Activated CD4-positive, CD25-positive, alpha-beta regulatory T cell treated with anti-CD3 and anti-CD28 coated beads, Interleukin-2, amount 50 U/mL, for 72 hours (primary cell): ENCODE measurements around the gene AP4S1.
"Not testable (repeated sequence)": the region's sequence is repeated elsewhere in the genome, so short reads cannot be mapped to it uniquely, and the experiment has no call there.

Source experiments
- DNase-seq: peaks from one replicate; pipeline ENCODE4 v3.0.0; 2021

AP4S1 gene

DNA sequence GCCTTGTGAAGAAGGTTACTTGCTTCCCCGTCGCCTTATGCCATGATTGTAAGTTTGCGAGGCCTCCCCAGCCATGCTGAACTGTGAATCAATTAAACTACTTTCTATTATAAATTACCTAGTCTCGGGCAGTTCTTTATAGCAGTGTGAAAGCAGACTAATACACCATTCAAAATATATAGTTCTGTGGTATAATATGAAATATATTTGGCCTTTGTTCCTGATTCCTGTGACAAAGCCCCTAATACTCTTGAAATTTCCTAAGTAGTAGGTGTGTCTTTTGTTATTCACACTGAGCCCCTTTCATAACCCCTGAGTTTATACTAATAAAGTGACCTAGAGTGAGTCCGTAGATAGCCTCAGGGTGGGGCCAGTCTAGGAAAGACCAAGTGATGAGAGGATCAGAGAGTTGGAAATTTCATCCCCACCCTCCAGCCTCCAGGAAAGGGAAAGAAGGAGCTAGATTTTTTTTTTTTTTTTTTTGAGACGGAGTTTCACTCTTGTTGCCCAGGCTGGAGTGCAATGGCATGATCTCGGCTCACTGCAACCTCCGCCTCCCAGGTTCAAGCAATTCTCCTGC lies 20.1 kb downstream of the AP4S1 start:
- no peak for DNase-seq

DNA sequence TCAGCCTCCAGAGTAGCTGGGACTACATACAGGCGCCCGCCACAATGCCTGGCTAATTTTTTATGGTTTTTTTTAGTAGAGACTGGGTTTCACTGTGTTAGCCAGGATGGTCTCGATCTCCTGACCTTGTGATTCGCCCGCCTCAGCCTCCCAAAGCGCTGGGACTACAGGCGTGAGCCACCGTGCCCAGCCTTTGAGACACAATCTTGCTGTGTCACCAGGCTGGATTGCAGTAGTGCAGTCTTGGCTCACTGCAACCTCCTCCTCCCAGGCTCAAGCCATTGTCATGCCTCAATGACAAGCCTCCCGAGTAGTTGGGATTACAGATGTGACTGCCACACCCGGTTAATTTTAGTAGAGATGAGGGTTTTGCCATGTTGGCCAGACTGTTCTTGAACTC lies 22.1 kb downstream of the AP4S1 start:
- DNase-seq: no peak

DNA sequence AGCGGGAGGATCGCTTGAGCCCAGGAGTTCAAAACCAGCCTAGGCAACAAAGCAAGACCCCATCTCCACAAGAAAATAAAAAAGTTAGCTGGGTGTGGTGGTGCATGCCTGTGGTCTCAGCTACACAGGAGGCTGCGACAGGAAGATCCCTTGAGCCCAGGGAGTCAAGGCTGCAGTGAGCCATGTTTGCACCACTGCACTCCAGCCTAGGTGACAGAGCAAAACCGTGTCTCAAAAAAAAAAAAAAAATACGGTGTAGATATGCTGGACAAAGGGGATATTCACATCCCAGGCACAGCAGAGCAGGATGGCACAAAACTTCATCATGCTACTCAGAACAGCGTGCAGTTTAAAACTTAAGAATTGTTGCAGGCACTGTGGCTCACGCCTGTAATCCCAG lies 25.6 kb downstream of the AP4S1 start:
- no peak for DNase-seq

DNA sequence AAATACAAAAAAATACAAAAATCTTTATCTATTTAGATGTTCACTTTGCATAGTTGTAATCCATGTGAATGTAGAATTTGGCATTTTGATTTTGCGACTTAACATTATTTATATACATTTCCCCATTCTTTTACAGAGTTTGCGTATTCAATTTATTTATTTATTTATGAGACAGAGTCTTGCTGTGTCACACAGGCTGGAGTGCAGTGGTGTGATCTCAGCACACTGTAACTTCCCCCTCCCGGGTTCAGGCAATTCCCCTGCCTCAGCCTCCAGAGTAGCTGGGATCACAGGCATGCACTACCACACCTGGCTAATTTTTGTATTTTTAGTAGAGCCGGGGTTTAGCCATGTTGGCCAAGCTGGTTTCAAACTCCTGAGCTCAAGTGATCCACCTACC lies 26.1 kb downstream of the AP4S1 start:
- DNase-seq: no peak

DNA sequence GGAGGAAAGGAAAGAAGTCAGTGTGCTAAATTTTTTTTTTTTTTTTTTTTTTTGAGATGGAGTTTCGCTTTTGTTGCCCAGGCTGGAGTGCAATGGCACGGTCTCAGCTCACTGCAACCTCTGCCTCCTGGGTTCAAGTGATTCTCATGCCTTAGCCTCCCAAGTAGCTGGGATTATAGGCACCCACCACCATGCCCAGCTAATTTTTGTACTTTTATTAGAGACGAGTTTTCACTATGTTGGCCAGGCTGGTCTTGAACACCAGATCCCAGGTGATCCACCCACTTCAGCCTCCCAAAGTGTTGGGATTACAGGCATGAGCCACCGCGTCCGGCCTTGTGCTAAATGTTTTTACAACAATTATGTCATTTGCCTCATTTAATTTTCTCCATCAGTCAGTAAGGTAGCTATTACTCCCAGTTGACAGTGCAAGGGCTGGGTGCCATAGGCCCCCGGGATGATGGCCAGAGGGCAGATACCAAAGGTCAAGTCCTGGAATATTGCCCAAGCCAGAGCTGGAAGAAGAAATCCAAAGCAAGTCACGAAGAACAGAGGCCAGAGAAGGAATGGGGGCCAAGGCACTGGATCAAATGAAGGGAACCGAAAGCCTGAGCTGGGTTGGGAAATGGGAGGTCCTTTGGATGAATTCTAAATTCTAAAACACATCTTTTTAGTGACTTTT lies 27.6 kb downstream of the AP4S1 start:
- not testable (repeated sequence) for DNase-seq

DNA sequence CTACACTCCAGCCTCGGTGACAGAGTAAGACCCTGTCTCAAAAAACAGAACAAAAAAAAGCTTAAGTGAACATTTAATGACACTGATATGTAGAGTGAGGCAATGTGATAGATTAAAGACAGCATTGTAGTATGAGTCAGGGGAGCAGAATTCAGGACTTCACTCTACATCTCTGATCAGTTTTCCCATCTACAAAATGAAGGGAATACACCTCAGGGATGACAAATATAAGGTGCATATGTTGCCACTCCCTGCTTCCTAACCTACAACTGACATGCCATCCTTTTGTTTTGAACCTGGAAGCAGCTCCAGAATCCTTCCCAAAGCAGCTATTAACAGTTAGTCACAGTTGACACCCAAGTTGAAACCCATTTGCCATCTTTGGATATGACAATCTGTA lies 31.6 kb downstream of the AP4S1 start:
- no peak for DNase-seq

DNA sequence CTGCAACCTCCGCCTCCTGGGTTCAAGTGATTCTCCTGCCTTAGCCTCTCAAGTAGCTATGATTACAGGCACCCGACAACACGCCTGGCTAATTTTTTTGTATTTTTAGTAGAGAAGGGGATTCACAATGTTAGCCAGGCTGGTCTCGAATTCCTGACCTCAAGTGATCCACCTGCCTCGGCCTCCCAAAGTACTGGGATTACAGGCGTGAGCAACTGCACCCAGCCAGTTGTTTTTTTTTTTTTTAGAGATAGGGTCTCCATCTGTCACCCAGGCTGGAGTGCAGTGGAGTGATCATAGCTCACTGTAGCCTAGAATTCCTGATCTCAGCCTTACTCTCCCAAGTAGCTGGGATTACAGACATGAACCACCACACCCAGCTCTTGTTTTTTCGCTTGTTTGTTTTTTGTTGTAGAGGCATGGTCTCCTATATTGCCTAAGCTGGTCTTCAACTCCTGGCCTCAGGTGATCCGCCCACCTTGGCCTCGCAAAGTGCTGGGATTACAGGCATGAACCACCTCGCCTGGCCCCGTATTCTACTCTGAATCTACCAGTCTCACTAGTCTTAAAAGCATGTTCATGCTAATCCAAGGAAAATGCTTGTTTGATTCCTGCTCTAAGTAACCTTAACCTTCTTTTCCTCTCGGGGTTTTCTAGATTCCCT lies 32.4 kb downstream of the AP4S1 start:
- no peak for DNase-seq

DNA sequence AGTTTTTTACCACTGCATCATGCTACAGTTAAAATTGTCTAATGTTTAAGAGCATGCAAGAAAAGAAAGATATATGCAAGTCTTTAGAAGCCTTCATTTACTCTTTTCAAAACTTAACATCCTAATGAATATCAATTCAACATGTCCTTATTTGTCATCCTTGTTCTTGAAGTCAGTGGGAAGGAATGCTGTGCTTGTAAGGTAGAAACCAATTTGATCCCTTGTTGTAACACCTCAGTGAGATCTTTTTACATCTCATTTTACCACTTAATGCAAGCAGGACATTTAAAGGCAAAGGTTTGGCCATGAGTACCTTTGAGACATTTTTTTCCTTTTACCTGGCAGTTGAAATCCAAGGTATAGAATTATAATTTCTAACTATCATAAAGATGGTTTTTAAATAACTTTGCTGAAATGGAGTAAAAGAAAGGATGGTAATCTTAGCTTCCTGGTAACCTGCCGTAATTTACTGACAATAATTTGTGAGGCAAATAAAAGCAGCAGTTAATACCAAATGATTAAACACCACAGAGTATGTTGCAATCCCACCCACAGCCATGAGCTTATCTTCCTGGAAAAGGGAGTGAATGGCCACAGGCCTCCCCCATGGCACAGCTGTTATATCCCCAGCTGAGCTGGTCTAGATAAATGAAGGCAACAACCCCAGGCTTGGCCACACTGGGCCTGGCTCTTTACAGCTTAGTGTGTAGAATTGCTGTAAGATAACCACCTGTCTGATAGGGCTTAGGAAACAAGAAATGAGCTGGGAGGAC lies 33.9 kb downstream of the AP4S1 start:
- no peak for DNase-seq

DNA sequence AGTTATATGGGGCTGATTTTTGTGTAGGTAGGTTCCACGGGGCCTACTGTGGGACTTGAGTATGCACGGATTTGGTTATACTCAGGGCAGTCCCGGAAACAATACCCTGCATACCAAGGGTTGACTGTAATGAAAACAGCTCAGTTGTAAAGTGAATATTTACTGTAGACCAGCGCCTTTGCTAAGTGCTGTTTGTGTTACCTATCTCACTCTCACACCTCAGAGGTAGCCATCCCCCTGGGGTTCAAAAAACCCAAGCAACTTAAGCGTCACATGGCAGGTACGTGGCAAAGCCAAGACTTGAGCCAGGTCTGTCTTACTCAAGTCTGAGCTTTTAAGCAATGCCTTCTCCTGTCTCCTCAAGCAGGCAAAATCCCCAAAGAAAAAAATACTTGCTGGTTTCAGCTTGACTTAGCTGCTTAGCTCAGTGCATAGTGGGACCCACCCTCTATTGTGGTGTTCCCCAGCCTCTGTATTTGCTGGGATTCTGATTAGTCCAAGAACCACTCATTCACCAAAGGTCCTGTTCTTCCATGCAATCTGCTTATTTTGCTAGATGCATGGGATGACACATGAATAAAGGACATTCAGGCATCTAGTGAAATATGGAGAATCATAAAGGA lies 34.9 kb downstream of the AP4S1 start:
- DNase-seq: no peak

DNA sequence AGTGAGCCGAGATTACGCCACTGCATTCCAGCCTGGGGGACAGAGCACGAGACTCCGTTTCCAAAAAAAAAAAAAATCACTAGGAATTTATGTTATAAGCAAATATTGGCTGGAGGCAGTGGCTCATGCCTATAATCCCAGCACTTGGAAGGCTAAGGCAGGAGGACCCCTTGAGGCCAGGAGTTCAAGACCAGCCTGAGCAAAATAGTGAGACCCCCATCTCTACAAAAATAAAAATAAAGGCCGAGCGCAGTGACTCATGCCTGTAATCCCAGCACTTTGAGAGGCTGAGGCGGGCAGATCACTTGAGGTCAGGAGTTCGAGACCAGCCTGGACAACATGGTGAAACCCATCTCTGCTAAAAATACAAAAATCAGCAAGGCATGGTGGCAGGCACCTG lies 37.5 kb downstream of the AP4S1 start:
- DNase-seq: not testable (repeated sequence)

DNA sequence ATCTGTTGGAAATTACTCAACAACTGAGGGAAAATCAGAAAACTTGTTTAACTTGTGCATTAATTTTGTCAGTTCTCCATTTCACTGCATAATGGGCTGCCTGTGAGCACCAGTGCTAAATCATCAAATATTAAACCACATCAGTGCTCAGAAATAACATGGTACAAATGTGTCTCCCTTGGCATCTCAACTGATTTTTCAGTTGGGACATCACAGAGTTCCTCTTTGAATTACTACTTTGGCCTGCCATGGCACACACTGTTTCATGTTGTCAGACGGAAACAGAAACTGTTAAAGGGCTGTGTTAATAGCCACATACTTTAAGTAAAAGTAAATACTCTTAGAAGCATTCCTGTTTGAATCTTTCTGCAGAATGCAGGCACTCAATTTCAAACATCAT lies 42.8 kb downstream of the AP4S1 start:
- no peak for DNase-seq

DNA sequence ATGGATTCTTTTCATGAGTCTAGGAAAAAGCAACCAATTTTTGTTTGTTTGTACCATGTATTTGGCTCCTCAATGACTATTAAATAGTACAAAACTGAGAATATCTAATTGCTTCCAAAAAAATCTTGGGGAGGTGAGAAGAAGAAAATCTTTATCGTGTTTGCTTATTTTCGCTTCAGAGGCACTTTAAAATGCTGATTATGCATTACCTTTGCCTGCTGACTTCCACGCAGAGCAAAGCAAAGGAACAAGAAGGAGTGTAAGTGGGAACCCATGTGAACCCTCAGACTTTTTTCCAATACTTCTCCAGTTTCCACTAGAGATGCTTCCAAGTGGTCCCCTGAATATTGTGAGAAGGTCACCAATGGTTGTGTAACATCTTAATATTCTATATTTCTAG lies 43.9 kb downstream of the AP4S1 start:
- DNase-seq: no peak

DNA sequence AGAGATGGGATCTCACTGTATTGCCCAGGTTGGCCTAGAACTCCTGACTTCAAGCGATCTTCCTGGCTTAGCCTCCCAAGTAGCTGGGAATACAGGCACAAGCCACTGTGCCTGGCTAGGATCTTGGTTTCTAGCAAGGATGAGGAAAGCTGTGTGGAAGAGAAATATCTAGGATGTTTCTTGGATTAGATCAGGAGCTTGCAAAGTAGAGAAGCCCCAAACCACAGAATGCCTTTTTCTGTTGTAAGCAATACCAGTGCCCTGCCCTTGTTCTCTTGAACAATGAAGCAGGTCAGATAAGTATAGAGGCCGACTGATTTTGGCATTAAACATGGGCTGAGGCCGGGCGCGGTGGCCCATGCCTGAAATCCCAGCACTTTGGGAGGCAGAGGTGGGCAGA lies 45.0 kb downstream of the AP4S1 start:
- no peak for DNase-seq

DNA sequence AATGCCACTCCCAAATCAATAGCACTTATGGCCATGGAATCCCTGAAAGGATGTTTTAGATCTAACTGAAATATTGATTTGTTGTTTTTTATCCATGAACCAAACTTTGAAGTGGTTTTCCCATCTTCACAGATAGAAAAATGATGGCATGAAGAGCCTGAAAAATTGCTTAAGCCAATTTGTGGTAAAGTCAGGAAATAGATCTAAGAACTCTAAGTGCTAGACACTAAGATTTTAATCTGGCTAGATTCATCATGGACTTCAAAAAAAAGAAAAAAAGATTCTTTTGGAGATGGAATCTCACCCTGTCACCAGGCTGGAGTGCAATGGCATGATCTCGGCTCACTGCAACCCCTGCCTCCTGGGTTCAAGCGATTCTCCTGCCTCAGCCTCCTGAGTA lies 45.7 kb downstream of the AP4S1 start:
- DNase-seq: no peak

DNA sequence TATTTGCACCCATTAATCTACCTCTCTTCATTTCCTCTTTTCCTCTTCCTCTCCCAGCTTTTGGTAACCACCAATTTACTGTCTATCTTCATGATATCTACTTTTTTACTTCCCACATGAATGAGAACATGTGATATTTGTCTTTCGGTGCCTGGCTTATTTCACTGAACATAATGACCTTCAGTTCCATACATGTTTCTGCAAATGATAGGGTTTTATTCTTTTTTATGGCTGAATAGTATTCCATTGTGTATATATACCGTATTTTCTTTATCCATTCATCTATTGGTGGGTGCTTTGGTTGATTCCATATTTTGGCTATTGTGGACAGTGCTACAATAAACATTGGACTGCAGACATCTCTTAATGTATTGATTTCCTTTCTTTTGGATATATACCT lies 49.7 kb downstream of the AP4S1 start:
- no peak for DNase-seq

DNA sequence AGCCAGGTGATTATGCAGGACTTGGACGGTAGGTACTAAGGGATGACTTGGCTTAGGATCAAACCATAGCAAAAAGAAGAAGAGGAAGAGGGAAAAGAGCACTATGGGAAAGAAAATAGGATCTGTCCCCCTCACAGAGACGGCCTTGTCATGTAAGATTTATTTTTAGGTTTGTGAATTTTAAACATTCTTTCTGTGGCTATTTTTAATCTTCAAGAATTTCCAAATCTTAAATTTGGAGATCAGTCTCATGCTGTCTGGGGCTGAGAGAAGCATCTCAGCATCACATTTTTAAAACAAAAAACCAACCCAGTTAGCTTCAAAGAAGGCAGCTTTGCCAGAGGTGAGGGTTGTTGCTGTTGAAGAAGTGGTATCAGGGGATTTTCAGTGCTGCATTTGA lies 53.3 kb downstream of the AP4S1 start:
- no peak for DNase-seq

DNA sequence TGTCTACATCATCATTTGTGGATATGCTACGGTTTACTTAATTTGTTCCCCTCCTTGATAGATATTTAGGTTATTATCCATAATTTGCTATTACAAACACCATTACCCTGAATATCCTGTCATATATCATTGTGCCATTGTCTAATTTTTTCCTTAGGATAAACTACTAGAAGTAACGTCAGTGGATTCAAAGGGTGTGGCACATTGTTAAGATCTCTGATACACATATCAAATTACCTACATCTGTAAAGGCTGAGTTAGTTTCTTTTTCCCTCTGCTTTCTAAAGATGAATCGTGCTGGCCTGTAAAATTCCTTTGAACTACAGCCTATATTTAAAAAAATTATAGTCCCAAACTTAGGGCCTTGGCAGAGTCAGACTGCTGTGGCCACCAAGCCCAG lies 54.6 kb downstream of the AP4S1 start:
- no peak for DNase-seq

DNA sequence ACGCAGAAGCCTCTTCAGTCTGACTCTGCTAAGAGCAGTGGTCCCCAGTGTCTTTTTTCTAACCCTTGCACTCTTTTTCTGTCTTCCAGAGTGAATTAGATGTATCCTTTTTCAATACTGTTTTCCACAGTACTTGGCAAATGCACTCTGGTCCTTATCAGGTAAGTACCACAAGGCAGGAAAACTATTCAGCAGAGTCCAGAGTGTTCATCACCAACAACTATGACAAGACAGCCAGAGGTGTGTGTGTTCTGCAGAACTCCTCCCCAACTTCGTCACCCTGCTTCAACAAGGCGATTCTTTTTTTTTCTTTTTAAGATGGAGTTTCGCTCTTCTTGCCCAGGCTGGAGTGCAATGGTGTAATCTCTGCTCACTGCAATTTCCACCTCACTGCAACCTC lies 55.0 kb downstream of the AP4S1 start:
- no peak for DNase-seq

DNA sequence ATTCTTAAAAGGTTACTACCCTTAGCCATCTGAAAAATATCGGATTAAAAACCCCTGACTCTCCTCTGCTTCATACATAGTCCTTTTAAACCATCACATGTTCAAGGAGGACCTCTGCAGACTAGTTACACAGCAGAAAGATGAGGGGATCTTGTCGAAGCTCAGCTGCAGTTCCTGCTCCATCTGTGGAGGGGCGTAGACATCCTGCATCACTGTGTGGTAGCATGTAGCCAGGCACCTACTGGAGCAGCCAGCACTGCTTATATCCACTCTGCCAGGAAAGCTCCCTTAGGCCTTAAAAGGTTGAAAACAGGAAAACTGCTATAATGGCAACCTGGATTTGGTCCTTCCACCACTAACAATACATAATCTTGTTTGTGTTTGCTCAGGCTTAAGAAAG lies 58.3 kb downstream of the AP4S1 start:
- DNase-seq: no peak

DNA sequence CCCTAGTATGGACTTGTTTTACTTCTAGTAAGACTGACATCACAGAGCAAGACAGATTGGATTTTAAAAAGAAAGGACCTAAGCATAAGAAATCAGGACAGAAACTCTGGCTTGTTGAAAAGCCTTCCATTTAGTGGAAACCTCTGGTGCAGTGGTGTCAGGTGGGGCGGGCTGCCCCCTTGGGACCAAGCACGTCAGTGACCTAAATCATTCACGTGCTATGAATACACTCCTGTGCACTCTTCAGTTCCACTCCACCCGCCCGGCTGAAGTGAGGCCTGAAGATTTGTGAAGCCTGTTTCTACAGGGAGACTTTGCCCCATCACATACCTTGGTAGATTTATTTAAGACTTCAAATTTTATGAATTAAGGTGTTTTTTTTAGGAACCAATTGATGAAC lies 58.9 kb downstream of the AP4S1 start:
- DNase-seq: no peak

DNA sequence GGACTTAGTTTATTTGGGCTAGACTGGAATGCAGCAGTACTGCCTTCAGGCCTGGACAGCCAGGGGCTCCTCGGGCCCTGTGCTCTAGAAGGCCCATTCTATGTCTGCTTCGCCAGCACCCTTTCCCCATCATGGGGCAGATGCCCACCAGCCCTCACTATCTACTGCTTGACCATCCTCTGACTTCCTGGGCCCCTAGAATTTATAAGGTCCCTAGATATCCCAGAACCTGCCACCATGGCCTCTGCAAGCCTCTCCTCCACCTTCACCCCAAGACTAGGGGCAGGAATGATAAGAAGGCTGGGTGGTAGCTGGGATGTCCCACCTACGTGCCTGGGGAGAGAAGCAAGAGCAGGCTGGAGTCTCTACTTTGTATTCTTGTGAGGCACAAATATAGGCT lies 59.6 kb downstream of the AP4S1 start:
- DNase-seq: no peak

DNA sequence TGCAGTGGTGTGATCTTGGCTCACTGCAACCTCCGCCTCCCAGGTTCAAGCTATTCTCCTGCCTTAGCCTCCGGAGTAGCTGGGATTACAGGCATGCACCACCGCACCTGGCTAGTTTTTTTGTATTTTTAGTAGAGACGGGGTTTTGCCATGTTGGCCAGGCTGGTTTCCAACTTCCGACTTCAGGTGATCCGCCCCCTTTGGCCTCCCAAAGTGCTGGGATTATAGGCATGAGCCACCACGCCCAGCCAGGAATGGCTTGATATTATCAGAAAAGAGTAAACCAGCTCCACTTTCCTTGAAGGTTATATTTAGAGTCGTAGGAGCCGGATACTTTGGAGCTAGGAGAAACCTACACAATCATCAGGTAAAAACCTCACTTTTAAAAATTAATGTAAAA lies 61.0 kb downstream of the AP4S1 start:
- DNase-seq: not testable (repeated sequence)
